Measurements from ENCODE around the gene SMARCA2. TPM values are rescaled to one million over a fixed set of nuclear protein-coding genes. Genes with fewer than 3 reads are reported as not detected.

SMARCA2 gene
- total RNA-seq, 1 donor from 2014 or later = 238 TPM

DNA sequence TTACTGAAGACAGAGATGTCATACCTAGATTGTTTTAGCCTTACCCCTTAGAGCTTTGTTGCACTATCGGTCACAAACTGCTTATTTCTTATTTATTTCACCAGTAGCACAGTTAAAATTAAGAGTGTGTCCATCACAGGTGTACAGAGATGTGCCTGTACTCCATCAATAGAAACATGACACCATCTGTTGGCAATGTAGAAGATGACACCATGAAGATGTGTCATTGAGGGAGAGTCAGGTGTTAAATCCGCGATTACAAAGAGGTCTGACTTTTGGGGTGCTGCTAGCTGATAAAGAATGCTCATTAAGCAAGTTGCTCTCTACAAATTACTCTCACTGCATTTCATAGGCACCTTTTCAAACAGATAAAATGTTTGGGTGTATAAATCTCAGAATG is 164.4 kb downstream of the SMARCA2 start:
- TF ChIP-seq, protein P1, sequence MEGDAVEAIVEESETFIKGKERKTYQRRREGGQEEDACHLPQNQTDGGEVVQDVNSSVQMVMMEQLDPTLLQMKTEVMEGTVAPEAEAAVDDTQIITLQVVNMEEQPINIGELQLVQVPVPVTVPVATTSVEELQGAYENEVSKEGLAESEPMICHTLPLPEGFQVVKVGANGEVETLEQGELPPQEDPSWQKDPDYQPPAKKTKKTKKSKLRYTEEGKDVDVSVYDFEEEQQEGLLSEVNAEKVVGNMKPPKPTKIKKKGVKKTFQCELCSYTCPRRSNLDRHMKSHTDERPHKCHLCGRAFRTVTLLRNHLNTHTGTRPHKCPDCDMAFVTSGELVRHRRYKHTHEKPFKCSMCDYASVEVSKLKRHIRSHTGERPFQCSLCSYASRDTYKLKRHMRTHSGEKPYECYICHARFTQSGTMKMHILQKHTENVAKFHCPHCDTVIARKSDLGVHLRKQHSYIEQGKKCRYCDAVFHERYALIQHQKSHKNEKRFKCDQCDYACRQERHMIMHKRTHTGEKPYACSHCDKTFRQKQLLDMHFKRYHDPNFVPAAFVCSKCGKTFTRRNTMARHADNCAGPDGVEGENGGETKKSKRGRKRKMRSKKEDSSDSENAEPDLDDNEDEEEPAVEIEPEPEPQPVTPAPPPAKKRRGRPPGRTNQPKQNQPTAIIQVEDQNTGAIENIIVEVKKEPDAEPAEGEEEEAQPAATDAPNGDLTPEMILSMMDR (IDR thresholded peaks at IDR 0.05) = no peak
- intact Hi-C loops (cut with micrococcal nuclease) = no loop called here
- H3K36me3 Mint-ChIP-seq (ENCODE audit: low read depth) = peaks cover 41% of the 10 kb centered on the region
- CTCF ChIA-PET = interaction anchor here (1.2 to 4.8 kb wide), 2 partner anchors 33 to 47 kb away, joined by 4 to 43 read pairs; no protein-coding TSS in a partner anchor
- no peaks in the 10 kb centered on the region for H3K4me1 Mint-ChIP-seq
- H3K9me3 Mint-ChIP-seq = no peaks in the 10 kb centered on the region
- no peak overlapping the region for H3K27ac Mint-ChIP-seq
- ATAC-seq (ENCODE audit: low read depth) (no peak), DNase-seq (no peak)
- no peaks in the 10 kb centered on the region for H3K27me3 Mint-ChIP-seq
- no peak overlapping the region for H3K4me3 Mint-ChIP-seq
- POLR2A ChIA-PET = no interaction called here

DNA sequence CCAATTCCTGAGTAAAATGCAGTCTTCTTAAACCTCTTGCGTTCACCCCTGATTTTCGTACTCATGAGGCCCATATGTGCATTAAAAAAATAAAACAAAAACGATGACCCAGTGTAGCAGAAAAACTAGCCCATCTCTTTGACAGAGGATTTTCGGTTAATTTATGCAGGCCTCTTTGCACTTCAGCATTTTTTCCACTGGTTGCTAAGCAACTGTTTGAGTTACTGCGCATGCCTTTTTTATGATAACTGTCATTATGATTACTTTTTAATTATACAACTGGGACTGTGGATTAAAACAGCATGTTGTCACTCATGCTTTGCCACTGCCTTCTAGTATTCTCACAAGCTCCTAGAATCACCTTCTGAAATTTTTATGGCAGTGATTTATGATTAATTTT is 165.0 kb downstream of the SMARCA2 start:
- no peaks in the 10 kb centered on the region for H3K9me3 Mint-ChIP-seq
- H3K36me3 Mint-ChIP-seq (ENCODE audit: low read depth) = peaks cover 42% of the 10 kb centered on the region
- TF ChIP-seq, protein P1 (IDR thresholded peaks at IDR 0.05) = no peak
- no peak overlapping the region for H3K27ac Mint-ChIP-seq
- ChIA-PET CTCF (interaction anchor here (1.4 to 4.8 kb wide), 3 partner anchors 34 to 548 kb away, joined by 3 to 43 read pairs (median 9); no protein-coding TSS in a partner anchor), POLR2A (no interaction called here)
- H3K4me1 Mint-ChIP-seq = no peaks in the 10 kb centered on the region
- intact Hi-C loops (cut with micrococcal nuclease) = loop anchor here (5.0 kb wide), 1 partner anchor 33 kb away; no protein-coding TSS in a partner anchor
- no peak overlapping the region for H3K4me3 Mint-ChIP-seq
- H3K27me3 Mint-ChIP-seq = no peaks in the 10 kb centered on the region
- ATAC-seq (ENCODE audit: low read depth) (no peak), DNase-seq (no peak)

DNA sequence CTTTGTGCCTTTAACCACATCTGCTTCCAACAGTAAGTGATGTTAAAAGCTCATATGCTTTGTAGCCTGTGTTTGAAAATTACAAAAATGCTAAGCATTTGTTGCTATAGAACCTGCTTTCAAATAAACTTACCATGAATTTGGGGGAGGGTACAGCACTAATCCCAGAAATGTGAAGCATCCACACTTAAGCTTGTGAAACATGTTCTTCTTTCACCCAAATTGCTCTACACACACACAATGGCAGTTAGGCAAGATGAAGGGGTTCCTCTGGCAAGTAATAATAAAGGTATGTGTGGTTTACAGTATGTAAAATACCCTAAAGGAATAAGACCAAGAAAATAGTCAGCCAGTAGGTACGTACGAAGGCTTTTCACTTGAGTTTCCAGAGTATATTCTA is 165.6 kb downstream of the SMARCA2 start:
- ATAC-seq (ENCODE audit: low read depth) (no peak), DNase-seq (no peak)
- peaks cover 45% of the 10 kb centered on the region for H3K36me3 Mint-ChIP-seq (ENCODE audit: low read depth)
- H3K9me3 Mint-ChIP-seq = no peaks in the 10 kb centered on the region
- intact Hi-C loops (cut with micrococcal nuclease) = loop anchor here (5.0 kb wide), 1 partner anchor 33 kb away; no protein-coding TSS in a partner anchor
- TF ChIP-seq, protein P1 (IDR thresholded peaks at IDR 0.05) = no peak
- H3K4me1 Mint-ChIP-seq = no peaks in the 10 kb centered on the region
- no peak overlapping the region for H3K4me3 Mint-ChIP-seq
- H3K27me3 Mint-ChIP-seq = no peaks in the 10 kb centered on the region
- no peak overlapping the region for H3K27ac Mint-ChIP-seq
- ChIA-PET CTCF (interaction anchor here (0.6 to 4.8 kb wide), 4 partner anchors 34 to 547 kb away, joined by 3 to 43 read pairs (median 6); no protein-coding TSS in a partner anchor), POLR2A (no interaction called here)

DNA sequence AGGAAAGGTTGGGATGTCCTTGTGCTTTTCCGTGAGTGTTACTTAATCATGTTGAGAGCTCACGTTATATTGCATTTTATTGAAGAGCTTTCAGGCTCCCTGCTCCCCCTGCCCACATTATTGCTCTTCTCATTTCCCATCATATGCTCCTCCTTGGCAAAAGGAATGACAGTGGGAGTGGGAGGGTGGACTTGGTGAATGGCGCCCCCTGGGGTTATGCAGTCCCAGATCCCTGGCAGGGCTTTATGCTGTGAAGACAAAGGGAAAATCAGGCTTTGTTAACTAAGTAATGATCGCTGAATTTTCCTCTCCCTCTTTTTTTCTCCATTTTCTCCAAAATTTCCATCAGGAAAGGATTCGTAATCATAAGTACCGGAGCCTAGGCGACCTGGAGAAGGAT is 166.6 kb downstream of the SMARCA2 start:
- no peaks in the 10 kb centered on the region for H3K4me1 Mint-ChIP-seq
- intact Hi-C loops (cut with micrococcal nuclease) = loop anchor here (1.0 to 5.0 kb wide), 2 partner anchors 34 to 49 kb away; no protein-coding TSS in a partner anchor
- TF ChIP-seq, protein P1 (IDR thresholded peaks at IDR 0.05) = no peak
- ATAC-seq (ENCODE audit: low read depth) (no peak), DNase-seq (no peak)
- H3K4me3 Mint-ChIP-seq = no peak overlapping the region
- H3K9me3 Mint-ChIP-seq = no peaks in the 10 kb centered on the region
- ChIA-PET CTCF (interaction anchor here (0.6 to 4.8 kb wide), 4 partner anchors 35 to 546 kb away, joined by 3 to 43 read pairs (median 6); no protein-coding TSS in a partner anchor), POLR2A (no interaction called here)
- no peaks in the 10 kb centered on the region for H3K27me3 Mint-ChIP-seq
- H3K36me3 Mint-ChIP-seq (ENCODE audit: low read depth) = peaks cover 54% of the 10 kb centered on the region
- no peak overlapping the region for H3K27ac Mint-ChIP-seq

DNA sequence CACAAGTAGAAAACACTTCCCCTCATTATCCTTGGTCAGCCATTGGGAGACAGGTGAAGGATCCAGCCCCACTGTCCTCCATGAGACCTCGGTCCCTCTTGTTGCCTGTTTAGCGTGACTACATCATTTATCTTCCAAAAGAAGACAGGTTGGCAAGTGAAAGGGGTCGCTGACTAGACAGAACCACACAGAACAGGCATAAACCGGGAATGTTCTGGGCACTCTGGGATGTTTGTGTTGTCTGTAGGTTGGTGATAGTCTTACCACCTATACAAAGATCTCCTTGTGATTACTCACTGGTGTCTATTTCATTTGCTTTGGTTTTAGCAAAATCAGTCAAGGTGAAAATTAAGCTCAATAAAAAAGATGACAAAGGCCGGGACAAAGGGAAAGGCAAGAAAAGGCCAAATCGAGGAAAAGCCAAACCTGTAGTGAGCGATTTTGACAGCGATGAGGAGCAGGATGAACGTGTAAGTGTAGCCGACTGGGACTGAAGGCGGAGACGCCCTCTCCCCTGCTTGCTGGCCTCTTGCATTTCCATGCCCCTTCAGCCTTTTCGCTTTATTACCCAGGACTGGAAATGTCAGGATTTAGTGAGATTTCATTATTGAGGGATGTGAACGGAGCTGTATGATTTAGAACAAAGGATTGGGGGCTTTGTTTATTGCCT is 175.9 kb downstream of the SMARCA2 start:
- ATAC-seq (ENCODE audit: low read depth) = no peak
- H3K27ac Mint-ChIP-seq = no peak overlapping the region
- TF ChIP-seq, protein P1 (IDR thresholded peaks at IDR 0.05) = no peak
- no peaks in the 10 kb centered on the region for H3K9me3 Mint-ChIP-seq
- H3K4me3 Mint-ChIP-seq = no peak overlapping the region
- no peaks in the 10 kb centered on the region for H3K27me3 Mint-ChIP-seq
- ChIA-PET CTCF (no interaction called here), POLR2A (no interaction called here)
- intact Hi-C loops (cut with micrococcal nuclease) = loop anchor here (10.0 kb wide), 1 partner anchor 1994 kb away; no protein-coding TSS in a partner anchor
- peaks cover 83% of the 10 kb centered on the region for H3K36me3 Mint-ChIP-seq (ENCODE audit: low read depth)
- no peaks in the 10 kb centered on the region for H3K4me1 Mint-ChIP-seq
- DNase-seq = no peak

Measured in activated B cell treated with CpG ODN at 0.5 μM for 24 hours (primary cell).